B cell (primary cell): Measurements from ENCODE around the gene C7. TPM values are rescaled to one million over a fixed set of nuclear protein-coding genes. Genes with fewer than 3 reads are reported as not detected.

Source experiments
- ATAC-seq: fragments of 200-7000 bp; cut with Tn5 transposase; one replicate; pipeline ENCODE4 v1.10.0; 2021; ENCODE audit warnings: low read depth, mild to moderate bottlenecking, moderate number of reproducible peaks, moderate library complexity
- CTCF ChIA-PET: fragments of 350-600 bp; sonication (Branson Sonifier 250); formaldehyde crosslinking; loops from one replicate; lab custom pipeline; 2021; ENCODE audit warnings: antibody characterized with exemption, inconsistent platforms; lab: Charles Lee
- POLR2A ChIA-PET: fragments of 350-600 bp; sonication (Branson Sonifier 250); formaldehyde crosslinking; loops from one replicate; lab custom pipeline; 2021; ENCODE audit warnings: antibody characterized with exemption; lab: Charles Lee
- DNase-seq: peaks from one replicate; pipeline ENCODE4 v3.0.0; 2013
- H2AFZ ChIP-seq: 2 replicates; pipeline ENCODE4 v1.6.1; 2012; ENCODE audit warnings: mild to moderate bottlenecking, low read depth, low read length; ENCODE audit not compliant: insufficient read depth, poor library complexity, severe bottlenecking
- H3K27ac ChIP-seq, 2 donors: 1 replicate in 1 of 2; 2 replicates in 1 of 2; pipeline ENCODE4 v1.5.1; 2012 to 2013; ENCODE audit warnings: low read length in 2 of 2, mild to moderate bottlenecking in 2 of 2, moderate library complexity in 1 of 2
- H3K27me3 ChIP-seq, 4 experiments: fragments of 200-600 bp in 1 of 4; sonication (generic) in 1 of 4; replicated peaks in 1 of 4; 1 replicate in 2 of 4; 2 replicates in 2 of 4; pipeline versions ENCODE4 v1.6.1 to v1.7.0; 2013 to 2016; ENCODE audit warnings: low read length in 3 of 4, mild to moderate bottlenecking in 2 of 4, mixed read lengths in 1 of 4, moderate library complexity in 1 of 4; ENCODE audit not compliant: insufficient read depth in 4 of 4, control insufficient read depth in 3 of 4; ENCODE audit errors: control extremely low read depth in 1 of 4
- H3K36me3 ChIP-seq, 2 experiments: replicated peaks in 1 of 2; 1 replicate in 1 of 2; 2 replicates in 1 of 2; pipeline versions ENCODE4 v1.6.1 to v1.7.1; 2013; ENCODE audit warnings: low read length in 1 of 2; ENCODE audit not compliant: insufficient read depth in 2 of 2, control insufficient read depth in 1 of 2; ENCODE audit errors: control extremely low read depth in 1 of 2, extremely low read depth in 1 of 2
- H3K4me1 ChIP-seq, 2 donors: fragments of 200-600 bp in 1 of 2; sonication (generic) in 1 of 2; 1 replicate in 1 of 2; 2 replicates in 1 of 2; pipeline versions ENCODE4 v1.5.1 to v1.6.1; 2013 to 2017; ENCODE audit warnings: low read length in 2 of 2; ENCODE audit not compliant: control insufficient read depth in 2 of 2, insufficient read depth in 2 of 2
- H3K4me2 ChIP-seq: replicated peaks from 2 replicates; pipeline ENCODE3; 2012; ENCODE audit warnings: mild to moderate bottlenecking, low read depth, low read length; ENCODE audit not compliant: poor library complexity, severe bottlenecking
- H3K4me3 ChIP-seq, 5 experiments: fragments of 200-600 bp in 1 of 5; sonication (generic) in 1 of 5; 1 replicate in 3 of 5; 2 replicates in 2 of 5; pipeline versions ENCODE4 v1.5.1 to v1.7.0; 2011 to 2016; ENCODE audit warnings: low read length in 4 of 5, mild to moderate bottlenecking in 4 of 5, low read depth in 2 of 5, control low read depth in 1 of 5, moderate library complexity in 1 of 5; ENCODE audit not compliant: insufficient read depth in 1 of 5; ENCODE audit errors: control extremely low read depth in 1 of 5, extremely low read depth in 1 of 5
- H3K79me2 ChIP-seq: fragments of 200-600 bp; sonication (generic); one replicate; pipeline ENCODE4 v1.6.0; 2016; ENCODE audit warnings: low read length; ENCODE audit not compliant: control insufficient read depth, insufficient read depth
- H3K9ac ChIP-seq: fragments of 200-600 bp; sonication (generic); 2 replicates; pipeline ENCODE4 v1.6.1; 2017; ENCODE audit warnings: mild to moderate bottlenecking, low read length, moderate library complexity
- H3K9me3 ChIP-seq, 3 donors: one replicate each; pipeline versions ENCODE4 v1.6.1 to v1.7.1; 2013; ENCODE audit warnings: low read length in 2 of 3; ENCODE audit not compliant: control insufficient read depth in 2 of 3, insufficient read depth in 1 of 3; ENCODE audit errors: control extremely low read depth in 1 of 3
- H4K20me1 ChIP-seq: 2 replicates; pipeline ENCODE4 v1.6.0; 2012; ENCODE audit warnings: mild to moderate bottlenecking, low read length; ENCODE audit not compliant: insufficient read depth, control insufficient read depth, poor library complexity, severe bottlenecking
- H3K27ac Mint-ChIP-seq: one replicate; pipeline ENCODE4 v1.8.0; 2021; ENCODE audit warnings: mixed read lengths
- H3K27me3 Mint-ChIP-seq: one replicate; pipeline ENCODE4 v1.8.0; 2021; ENCODE audit warnings: mixed read lengths
- H3K4me1 Mint-ChIP-seq: one replicate; pipeline ENCODE4 v1.8.0; 2021; ENCODE audit warnings: mixed read lengths
- H3K4me3 Mint-ChIP-seq: one replicate; pipeline ENCODE4 v1.8.0; 2021; ENCODE audit warnings: mixed read lengths
- H3K9me3 Mint-ChIP-seq: one replicate; pipeline ENCODE4 v1.8.0; 2022; ENCODE audit warnings: mixed read lengths; ENCODE audit not compliant: insufficient read depth
- CTCF ChIP-seq: fragments of 200-600 bp; IDR thresholded peaks from one replicate; pipeline ENCODE4 v1.8.0; 2022; ENCODE audit warnings: antibody characterized with exemption, mild to moderate bottlenecking
- EZH2 ChIP-seq: IDR thresholded peaks from 2 replicates; pipeline ENCODE4 v1.6.1; 2012; ENCODE audit warnings: borderline replicate concordance, low read depth, mild to moderate bottlenecking, moderate library complexity, low read length; ENCODE audit not compliant: insufficient read depth, poor library complexity, severe bottlenecking
- WGBS: methylation state at CpG from one replicate; pipeline ENCODE4 v1.1.5; 2013; ENCODE audit warnings: missing lambda C conversion rate; ENCODE audit not compliant: insufficient coverage; 5-methylcytosine and 5-hydroxymethylcytosine counted together
- intact Hi-C: fragments of 100-400 bp; cut with micrococcal nuclease; formaldehyde crosslinking; loops from one replicate; pipeline ENCODE4 v1.10.0; 2022
- polyA plus RNA-seq: library from polyadenylated mRNA; depleted of rRNA; stranded (reverse); fragments of >200 nt; gene quantifications from 2 replicates; pipeline ENCODE4 v1.2.3, GENCODE V29; 2012
- total RNA-seq, 2 donors: library from RNA; stranded (reverse); fragments of 120-200 nt in 1 of 2; gene quantifications; 1 replicate in 1 of 2; 2 replicates in 1 of 2; pipeline versions ENCODE4 v1.2.3 to v1.2.4, GENCODE V29; 2013 to 2022

The C7 gene
- total and polyA plus RNA-seq, 2 donors (not counting 1 experiment from before 2014, with no cell fraction given): not detected

GRCh38 chr5:40986666-40987065 lies 77.4 kb downstream of the C7 start:
- DNase-seq: no peak
- peaks cover 6% of the 10 kb centered on the region for H3K9me3 Mint-ChIP-seq
- H3K36me3 ChIP-seq: no peaks in the 10 kb centered on the region

DNA sequence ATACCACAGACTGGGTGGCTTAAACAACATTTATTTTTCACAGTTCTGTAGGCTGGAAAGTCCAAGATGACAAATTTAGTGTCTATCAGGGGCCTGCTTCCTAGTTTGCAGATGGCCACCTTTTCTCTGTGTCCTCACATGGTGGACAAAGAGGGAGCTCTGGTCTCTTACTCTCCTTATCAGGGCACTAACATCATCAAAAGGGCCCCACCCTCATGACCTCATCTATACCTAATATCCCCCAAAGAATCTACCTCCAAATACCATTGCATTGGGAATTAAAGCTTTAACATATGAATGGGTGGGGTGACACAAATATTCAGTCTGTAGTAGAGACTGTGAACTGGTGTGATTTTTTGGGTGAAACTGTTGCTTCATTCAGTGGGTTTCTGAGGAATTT lies 78.1 kb downstream of the C7 start:
- ChIA-PET CTCF (no interaction called here), POLR2A (no interaction called here)
- H3K9me3 Mint-ChIP-seq: peaks cover 6% of the 10 kb centered on the region
- H3K4me1 Mint-ChIP-seq: no peaks in the 10 kb centered on the region
- ATAC-seq (no peak), DNase-seq (no peak)
- H3K27ac Mint-ChIP-seq: no peak overlapping the region
- H3K79me2 ChIP-seq: no peaks in the 10 kb centered on the region
- H2AFZ ChIP-seq: no peak overlapping the region
- H3K4me2 ChIP-seq: no peak overlapping the region
- no peaks in the 10 kb centered on the region for H4K20me1 ChIP-seq
- H3K4me3 Mint-ChIP-seq: no peak overlapping the region
- TF ChIP-seq CTCF (no peak), EZH2 (no peak)
- H3K27ac ChIP-seq: no peak overlapping the region
- H3K36me3 ChIP-seq: no peaks in the 10 kb centered on the region
- no peak overlapping the region for H3K4me3 ChIP-seq
- no peaks in the 10 kb centered on the region for H3K9me3 ChIP-seq
- no peaks in the 10 kb centered on the region for H3K27me3 ChIP-seq
- intact Hi-C loops: no loop called here
- H3K4me1 ChIP-seq: no peaks in the 10 kb centered on the region
- H3K9ac ChIP-seq: no peak overlapping the region
- peaks cover 4% of the 10 kb centered on the region for H3K27me3 Mint-ChIP-seq

More at GRCh38 chr5:40986666-40987065, 77.4 kb downstream of the C7 start:
- intact Hi-C loops: no loop called here
- no peaks in the 10 kb centered on the region for H3K4me1 Mint-ChIP-seq
- H3K9me3 ChIP-seq: no peaks in the 10 kb centered on the region
- no peak for ATAC-seq
- WGBS: 93% methylated on average over 3 of the region's 3 CpGs
- no peaks in the 10 kb centered on the region for H3K79me2 ChIP-seq
- no peaks in the 10 kb centered on the region for H4K20me1 ChIP-seq
- H3K4me3 ChIP-seq: no peak overlapping the region
- no peak for TF ChIP-seq CTCF
- no peak for TF ChIP-seq EZH2
- H3K27ac ChIP-seq: no peak overlapping the region
- H3K27me3 ChIP-seq: no peaks in the 10 kb centered on the region
- no peak overlapping the region for H3K9ac ChIP-seq
- H3K4me1 ChIP-seq: no peaks in the 10 kb centered on the region
- CTCF ChIA-PET: no interaction called here
- POLR2A ChIA-PET: no interaction called here
- H3K4me3 Mint-ChIP-seq: no peak overlapping the region
- H3K27me3 Mint-ChIP-seq: peaks cover 6% of the 10 kb centered on the region
- H2AFZ ChIP-seq: no peak overlapping the region
- H3K27ac Mint-ChIP-seq: no peak overlapping the region
- no peak overlapping the region for H3K4me2 ChIP-seq
